AG04449 (cell line): Measurements from ENCODE around the gene NUP155.

Experiments used
- CTCF ChIA-PET: fragments of 350-600 bp; formaldehyde crosslinking; extraction: SDS; loops from one replicate; lab custom pipeline; 2021; ENCODE audit warnings: antibody characterized with exemption; lab: Yijun Ruan, JAX
- POLR2A ChIA-PET: fragments of 400-600, 350-600 bp; formaldehyde crosslinking; extraction: SDS; loops from one replicate; lab custom pipeline; 2020; ENCODE audit warnings: antibody characterized with exemption, inconsistent platforms; lab: Yijun Ruan, JAX
- DNase-seq: peaks from one replicate; pipeline ENCODE4 v3.0.0-alpha.2; 2010; ENCODE audit warnings: low read depth, low spot score
- H3K4me3 ChIP-seq: 2 replicates; pipeline ENCODE4 v1.5.1; 2011; ENCODE audit warnings: low read depth, mild to moderate bottlenecking, control low read depth, low read length
- CTCF ChIP-seq: IDR thresholded peaks from one replicate; pipeline ENCODE4 v1.5.1; 2011; ENCODE audit warnings: mild to moderate bottlenecking, moderate library complexity, low read length, control low read depth, inconsistent platforms; ENCODE audit not compliant: insufficient read depth; ENCODE audit errors: missing control alignments

The NUP155 gene

GRCh38 chr5:37247036-37247435, 123.9 kb downstream of the NUP155 start:
- TF ChIP-seq CTCF: no peak
- DNase-seq: no peak

More at GRCh38 chr5:37247036-37247435, 123.9 kb downstream of the NUP155 start:
- H3K4me3 ChIP-seq: no peak overlapping the region
- ChIA-PET POLR2A (no interaction called here), CTCF (no interaction called here)
